Heart right ventricle (tissue), 16 donors: ENCODE data around the gene MEGF11. TPM values are rescaled to one million over a fixed set of nuclear protein-coding genes. Genes with fewer than 3 reads are reported as not detected.
"Not testable (repeated sequence)": the region's sequence is repeated elsewhere in the genome, so short reads cannot be mapped to it uniquely, and the experiment has no call there.

Experiments
- ATAC-seq, 8 donors: fragments of 200-7000 bp; cut with Tn5 transposase; one replicate each; pipeline ENCODE4 v1.9.1; 2020; ENCODE audit warnings: mild to moderate bottlenecking in 8 of 8, moderate library complexity in 8 of 8, moderate number of reproducible peaks in 1 of 8
- DNase-seq, 2 donors: peaks; one replicate each; pipeline ENCODE4 v3.0.0-alpha.2; 2020
- H3K27ac ChIP-seq, 10 donors: fragments of 200-600 bp; sonication (generic) in 2 of 10; one replicate each; pipeline versions ENCODE4 v1.5.0 to v1.8.0; 2020 to 2022; ENCODE audit warnings: mild to moderate bottlenecking in 3 of 10
- H3K27me3 ChIP-seq, 7 donors: fragments of 200-600 bp; one replicate each; pipeline ENCODE4 v1.8.0; 2021 to 2022; ENCODE audit warnings: mild to moderate bottlenecking in 2 of 7
- H3K36me3 ChIP-seq, 9 donors: fragments of 200-600 bp; sonication (generic) in 1 of 9; one replicate each; pipeline versions ENCODE4 v1.5.0 to v1.8.0; 2020 to 2022; ENCODE audit warnings: mild to moderate bottlenecking in 2 of 9
- H3K4me1 ChIP-seq, 9 donors: fragments of 200-600 bp; sonication (generic) in 1 of 9; one replicate each; pipeline versions ENCODE4 v1.5.0 to v1.8.0; 2020 to 2022; ENCODE audit warnings: mild to moderate bottlenecking in 4 of 9
- H3K4me3 ChIP-seq, 10 donors: fragments of 200-600 bp; sonication (generic) in 2 of 10; one replicate each; pipeline versions ENCODE4 v1.5.0 to v1.8.0; 2020 to 2022; ENCODE audit warnings: mild to moderate bottlenecking in 7 of 10, moderate library complexity in 2 of 10
- H3K9me3 ChIP-seq, 11 donors: fragments of 200-600 bp in 10 of 11; sonication (generic) in 2 of 11; one replicate each; pipeline versions ENCODE4 v1.5.0 to v1.8.0; 2013 to 2022; ENCODE audit warnings: mild to moderate bottlenecking in 2 of 11, control low read depth in 1 of 11, moderate library complexity in 1 of 11
- WGBS, 2 donors: extraction: QIAGEN DNeasy Blood & Tissue Kit; methylation state at CpG; one replicate each; pipeline ENCODE4 v1.1.7; 2013; ENCODE audit warnings: inconsistent platforms in 1 of 2; 5-methylcytosine and 5-hydroxymethylcytosine counted together
- intact Hi-C, 10 donors: fragments of 100-400 bp; cut with DNase I; formaldehyde crosslinking; loops; one replicate each; pipeline versions ENCODE4 v1.11.1 to v1.14.2; 2022
- polyA plus RNA-seq, 2 donors: library from polyadenylated mRNA; stranded (reverse); fragments of 200-250 nt; gene quantifications; one replicate each; pipeline ENCODE4 v1.2.3, GENCODE V29; 2013
- total RNA-seq, 10 donors: library from RNA; stranded (reverse); fragmentation: NEBNext Ultra II Directional in 3 of 10; extraction: Animal tissue kit (Norgen Biotek cat#: 25700) in 3 of 10; gene quantifications; one replicate each; pipeline versions ENCODE4 v1.2.1 to v1.2.4, GENCODE V29; 2021 to 2023
- TF ChIP-seq, protein P1 (sequence below), 9 donors: fragments of 200-600 bp; sonication (generic) in 2 of 9; IDR thresholded peaks; one replicate each; pipeline versions ENCODE4 v1.5.0 to v1.8.0; 2021 to 2022; ENCODE audit warnings: antibody characterized with exemption in 9 of 9, mild to moderate bottlenecking in 5 of 9, moderate library complexity in 1 of 9
- donor health status: Arrhythmogenic right ventricular cardiomyopathy.
- donor health status: ischemic (EF 13 %, LVEDD 7.1; RV severe dilation, severe dysfunction).
- donor health status: healthy with polysubstance abuse.
- donor health status: DM: no; HTN: yes; CAD: no.
- donor health status: DM: no; HTN: no; CAD: no.
- donor health status: ischemic (EF 25% LVEDD 6.9; RV normal size, moderate dysfunction).
- donor health status: ischemic (EF 25% LVEDD 5.7; RV mildly dilated, moderate dysfunction).
- donor health status: healthy.
- donor health status: DM: yes; HTN: yes; CAD: no.
- donor health status: Ischemic cardiomyopathy.
- donor health status: ischemic (EF 35%, LVEDD 5.7; RV mildly dilated, moderate dysfunction).
- donor health status: nonischemic (EF 11% LVEDD 7.7; RV severe dilation, severe dysfunction).
- donor health status: DM: yes; HTN: yes; CAD: no.
- donor health status: PGD.
- donor health status: ischemic (EF 29% LVEDD 5.4; RV normal size, mild dysfunction).
- donor health status: nonischemic (EF 23%, LVEDD 6.1; RV moderate dilation, normal function).

MEGF11 gene
- total and polyA plus RNA-seq, 12 donors, result 0.03 TPM; not detected in 11

DNA sequence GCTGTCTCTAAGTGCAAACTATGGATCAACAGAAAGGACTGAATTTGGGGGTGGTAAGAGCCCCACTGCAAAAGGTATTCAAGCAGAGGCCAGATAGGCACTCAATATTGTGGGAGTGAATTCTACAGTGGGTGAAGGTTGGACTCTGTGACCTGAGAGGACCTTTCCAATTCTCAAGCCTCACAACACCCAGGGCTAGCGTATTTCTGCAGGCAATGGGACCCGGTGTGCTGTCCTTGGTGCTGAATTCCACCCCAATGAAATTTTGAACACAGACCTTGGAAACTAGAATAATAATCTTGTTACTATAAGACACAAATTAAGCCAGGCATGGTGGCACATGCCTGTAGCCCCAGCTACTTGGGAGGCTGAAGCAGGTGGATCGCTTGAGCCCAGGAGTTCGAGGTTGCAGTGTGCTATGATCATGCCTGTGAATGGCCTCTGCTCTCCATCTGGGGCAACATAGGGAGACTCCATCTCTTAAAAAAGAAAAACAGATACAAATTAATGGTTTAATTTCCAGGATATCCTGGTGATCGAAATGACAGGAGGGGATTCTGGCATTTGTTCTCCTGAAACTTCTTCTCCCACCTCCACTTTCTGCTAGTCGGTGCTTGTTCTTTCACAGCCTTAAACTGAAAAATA is 248.8 kb downstream of the MEGF11 start:
- intact Hi-C loops, result no loop called here
- H3K9me3 ChIP-seq, result no peaks in the 10 kb centered on the region
- TF ChIP-seq, protein P1, sequence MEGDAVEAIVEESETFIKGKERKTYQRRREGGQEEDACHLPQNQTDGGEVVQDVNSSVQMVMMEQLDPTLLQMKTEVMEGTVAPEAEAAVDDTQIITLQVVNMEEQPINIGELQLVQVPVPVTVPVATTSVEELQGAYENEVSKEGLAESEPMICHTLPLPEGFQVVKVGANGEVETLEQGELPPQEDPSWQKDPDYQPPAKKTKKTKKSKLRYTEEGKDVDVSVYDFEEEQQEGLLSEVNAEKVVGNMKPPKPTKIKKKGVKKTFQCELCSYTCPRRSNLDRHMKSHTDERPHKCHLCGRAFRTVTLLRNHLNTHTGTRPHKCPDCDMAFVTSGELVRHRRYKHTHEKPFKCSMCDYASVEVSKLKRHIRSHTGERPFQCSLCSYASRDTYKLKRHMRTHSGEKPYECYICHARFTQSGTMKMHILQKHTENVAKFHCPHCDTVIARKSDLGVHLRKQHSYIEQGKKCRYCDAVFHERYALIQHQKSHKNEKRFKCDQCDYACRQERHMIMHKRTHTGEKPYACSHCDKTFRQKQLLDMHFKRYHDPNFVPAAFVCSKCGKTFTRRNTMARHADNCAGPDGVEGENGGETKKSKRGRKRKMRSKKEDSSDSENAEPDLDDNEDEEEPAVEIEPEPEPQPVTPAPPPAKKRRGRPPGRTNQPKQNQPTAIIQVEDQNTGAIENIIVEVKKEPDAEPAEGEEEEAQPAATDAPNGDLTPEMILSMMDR (IDR thresholded peaks at IDR 0.05), result no peak
- no peaks in the 10 kb centered on the region for H3K4me1 ChIP-seq
- H3K27me3 ChIP-seq, result peaks cover 0 to 32% (median 15%) of the 10 kb centered on the region in 7 donors
- WGBS, 2 donors, result 39 to 47% methylated on average over 6 of the region's 6 CpGs
- H3K4me3 ChIP-seq, result no peak overlapping the region
- no peak for ATAC-seq
- no peaks in the 10 kb centered on the region for H3K36me3 ChIP-seq
- H3K27ac ChIP-seq, result no peak overlapping the region
- peak in 1 of 2 donors; percentile 17 for DNase-seq

DNA sequence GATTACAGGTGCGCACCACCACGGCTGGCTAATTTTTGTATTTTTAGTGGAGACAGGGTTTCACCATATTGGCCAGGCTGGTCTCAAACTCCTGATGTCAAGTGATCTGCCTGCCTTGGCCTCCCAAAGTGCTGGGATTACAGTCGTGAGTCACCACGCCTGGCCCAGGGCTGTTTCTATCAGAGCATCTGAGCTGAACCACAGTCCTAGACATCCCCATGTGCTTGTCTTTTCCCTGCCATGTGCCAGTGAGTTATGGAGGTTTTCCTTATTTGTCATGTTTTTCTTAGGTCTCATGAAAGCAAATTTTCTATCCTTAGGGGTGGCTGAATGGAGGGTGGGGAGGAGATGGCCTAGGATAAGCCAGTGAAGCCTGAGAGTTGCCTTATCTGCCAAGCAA is 250.4 kb downstream of the MEGF11 start:
- H3K4me3 ChIP-seq, H3K27ac ChIP-seq, DNase-seq, H3K36me3 ChIP-seq, H3K4me1 ChIP-seq, ATAC-seq, H3K9me3 ChIP-seq: not testable (repeated sequence)
- H3K27me3 ChIP-seq, result peaks cover 0 to 34% (median 15%) of the 10 kb centered on the region in 7 donors
- intact Hi-C loops, result loop anchor here in 1 of 10 donors (2.0 kb wide), 1 partner anchor 64 kb away; no protein-coding TSS in a partner anchor
- WGBS, 2 donors, result 86 to 87% methylated on average over 4 of the region's 4 CpGs

DNA sequence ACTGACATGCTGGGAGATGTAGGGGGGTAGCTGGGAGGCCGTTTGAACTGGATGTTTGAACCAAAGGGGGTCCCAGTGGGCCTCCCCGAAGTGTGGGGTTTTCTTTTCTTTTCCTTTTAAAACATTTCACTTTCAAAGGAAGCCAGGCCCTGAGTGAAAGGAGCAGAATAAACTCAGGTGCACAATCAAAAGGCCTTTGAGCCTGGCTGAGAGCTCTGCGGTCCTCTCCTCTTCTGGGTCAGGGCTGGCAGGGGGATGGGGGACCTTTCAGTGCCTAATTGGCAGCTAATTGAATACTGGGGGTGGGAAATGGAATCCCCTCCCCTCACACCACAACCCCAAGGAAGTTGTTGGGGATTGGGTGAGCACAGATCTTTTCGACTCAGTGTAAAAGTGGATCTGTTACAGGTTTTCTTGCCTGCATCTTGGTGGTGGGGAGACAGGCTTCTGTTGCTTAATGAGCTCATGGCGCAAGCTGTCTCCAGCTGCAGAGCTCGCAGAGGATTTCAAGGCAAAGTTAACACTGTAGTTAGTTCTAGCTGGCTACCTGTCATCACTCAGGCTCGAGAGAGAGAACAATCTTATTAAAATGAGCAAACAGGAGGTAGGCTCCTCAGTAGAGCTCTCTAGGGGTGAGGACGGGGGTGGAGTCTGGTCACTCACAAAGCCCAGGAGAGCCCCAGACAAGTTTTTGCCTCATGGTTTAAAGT is 251.7 kb downstream of the MEGF11 start:
- no peak for ATAC-seq
- no peaks in the 10 kb centered on the region for H3K36me3 ChIP-seq
- intact Hi-C loops, result loop anchor here in 1 of 10 donors (2.0 kb wide), 1 partner anchor 65 kb away; no protein-coding TSS in a partner anchor
- peaks cover 0 to 31% (median 15%) of the 10 kb centered on the region in 7 donors for H3K27me3 ChIP-seq
- DNase-seq, result no peak
- no peaks in the 10 kb centered on the region for H3K9me3 ChIP-seq
- H3K4me1 ChIP-seq, result no peaks in the 10 kb centered on the region
- H3K4me3 ChIP-seq, result no peak overlapping the region
- 16 to 21% methylated on average over 8 of the region's 8 CpGs for WGBS, 2 donors
- H3K27ac ChIP-seq, result no peak overlapping the region
- TF ChIP-seq, protein P1 (IDR thresholded peaks at IDR 0.05), result no peak

DNA sequence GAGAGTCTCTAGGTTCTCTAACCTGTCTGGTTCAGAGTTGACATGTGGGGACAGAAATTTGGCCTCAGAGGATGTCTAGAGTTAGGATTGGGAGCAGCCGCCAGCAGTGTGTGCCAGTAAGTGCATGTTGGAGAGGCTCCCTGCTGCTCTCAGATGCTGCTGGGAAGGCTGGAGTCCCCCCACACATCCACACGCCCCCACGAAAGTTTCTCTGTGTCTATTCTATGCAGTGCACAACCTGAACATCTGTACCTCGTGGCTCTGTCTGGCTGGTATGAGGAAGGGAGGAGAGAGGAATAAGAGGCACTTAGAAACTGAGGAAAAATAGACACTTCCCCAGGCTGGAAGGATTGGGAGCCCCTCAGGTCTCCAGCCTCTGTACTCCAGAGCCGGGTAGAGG is 252.5 kb downstream of the MEGF11 start:
- H3K9me3 ChIP-seq, result no peaks in the 10 kb centered on the region
- 32 to 34% methylated on average over 5 of the region's 5 CpGs for WGBS, 2 donors
- ATAC-seq (no peak), DNase-seq (no peak)
- intact Hi-C loops, result no loop called here
- TF ChIP-seq, protein P1 (IDR thresholded peaks at IDR 0.05), result no peak
- H3K4me3 ChIP-seq, result no peak overlapping the region
- peaks cover 0 to 27% (median 15%) of the 10 kb centered on the region in 7 donors for H3K27me3 ChIP-seq
- H3K36me3 ChIP-seq, result no peaks in the 10 kb centered on the region
- H3K27ac ChIP-seq, result no peak overlapping the region
- H3K4me1 ChIP-seq, result no peaks in the 10 kb centered on the region
